OCI-LY3 (cell line): ENCODE data around the gene S1PR5.

ENCODE experiments used
- EZH2phosphoT487 ChIP-seq: fragments of 200-600 bp; shearing (Covaris generic); IDR thresholded peaks from 2 replicates; pipeline ENCODE4 v1.6.1; 2018; ENCODE audit warnings: antibody characterized with exemption, mixed run types, low read depth
- TF ChIP-seq, protein P1 (sequence below): fragments of 200-600, 300-600 bp; sonication (generic); IDR thresholded peaks from 2 replicates; pipeline ENCODE4 v1.5.1; 2014; ENCODE audit warnings: antibody characterized with exemption, low read length, low read depth

DNA sequence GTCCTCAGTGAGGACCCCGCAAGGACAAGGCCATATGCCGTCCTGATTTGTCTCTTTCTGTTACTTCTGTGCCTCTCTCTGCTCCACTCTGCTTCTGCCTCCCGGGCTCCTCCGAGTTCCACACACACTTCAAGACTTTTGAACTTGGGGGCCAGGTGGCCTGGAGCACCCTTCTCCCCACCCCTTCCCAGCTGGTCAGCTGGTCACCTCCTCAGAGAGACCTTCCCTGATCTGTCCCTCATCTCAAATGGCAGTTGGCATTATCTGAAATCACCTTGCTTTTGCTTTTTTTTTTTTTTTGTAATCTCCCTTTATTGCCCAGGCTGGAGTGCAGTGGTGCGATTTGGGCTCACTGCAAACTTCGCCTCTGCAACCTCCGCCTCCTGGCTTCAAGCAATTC lies 2.2 kb upstream of the S1PR5 start:
- TF ChIP-seq, protein P1, sequence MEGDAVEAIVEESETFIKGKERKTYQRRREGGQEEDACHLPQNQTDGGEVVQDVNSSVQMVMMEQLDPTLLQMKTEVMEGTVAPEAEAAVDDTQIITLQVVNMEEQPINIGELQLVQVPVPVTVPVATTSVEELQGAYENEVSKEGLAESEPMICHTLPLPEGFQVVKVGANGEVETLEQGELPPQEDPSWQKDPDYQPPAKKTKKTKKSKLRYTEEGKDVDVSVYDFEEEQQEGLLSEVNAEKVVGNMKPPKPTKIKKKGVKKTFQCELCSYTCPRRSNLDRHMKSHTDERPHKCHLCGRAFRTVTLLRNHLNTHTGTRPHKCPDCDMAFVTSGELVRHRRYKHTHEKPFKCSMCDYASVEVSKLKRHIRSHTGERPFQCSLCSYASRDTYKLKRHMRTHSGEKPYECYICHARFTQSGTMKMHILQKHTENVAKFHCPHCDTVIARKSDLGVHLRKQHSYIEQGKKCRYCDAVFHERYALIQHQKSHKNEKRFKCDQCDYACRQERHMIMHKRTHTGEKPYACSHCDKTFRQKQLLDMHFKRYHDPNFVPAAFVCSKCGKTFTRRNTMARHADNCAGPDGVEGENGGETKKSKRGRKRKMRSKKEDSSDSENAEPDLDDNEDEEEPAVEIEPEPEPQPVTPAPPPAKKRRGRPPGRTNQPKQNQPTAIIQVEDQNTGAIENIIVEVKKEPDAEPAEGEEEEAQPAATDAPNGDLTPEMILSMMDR = no peak
- TF ChIP-seq EZH2phosphoT487 = no peak
